T-helper 2 cell (primary cell): Measurements from ENCODE around the gene AFAP1.

Experiments used
- DNase-seq, 5 experiments: peaks; one replicate each; pipeline versions ENCODE4 v3.0.0 to v3.0.0-alpha.2; 2012 to 2022

AFAP1 gene

DNA sequence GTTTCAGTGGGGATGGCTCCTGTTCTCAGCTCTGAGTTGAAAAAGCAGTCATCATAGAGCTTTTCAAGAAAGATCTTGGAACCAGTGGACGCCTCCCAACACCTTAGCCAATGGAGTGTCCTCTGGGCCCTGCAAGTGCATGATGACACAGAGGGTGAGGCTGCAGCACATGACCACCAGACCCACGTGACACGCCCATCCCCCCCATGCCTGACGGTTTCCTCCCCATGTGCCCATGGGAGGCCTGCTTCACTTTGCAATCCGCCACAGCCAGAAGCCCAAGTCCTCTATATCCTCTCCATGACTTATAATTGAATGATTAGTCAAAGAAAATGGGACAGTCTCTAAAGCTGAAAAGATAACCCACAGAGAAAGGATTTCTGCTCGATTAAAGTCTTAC lies 187.0 kb downstream of the AFAP1 start:
- DNase-seq: no peak

DNA sequence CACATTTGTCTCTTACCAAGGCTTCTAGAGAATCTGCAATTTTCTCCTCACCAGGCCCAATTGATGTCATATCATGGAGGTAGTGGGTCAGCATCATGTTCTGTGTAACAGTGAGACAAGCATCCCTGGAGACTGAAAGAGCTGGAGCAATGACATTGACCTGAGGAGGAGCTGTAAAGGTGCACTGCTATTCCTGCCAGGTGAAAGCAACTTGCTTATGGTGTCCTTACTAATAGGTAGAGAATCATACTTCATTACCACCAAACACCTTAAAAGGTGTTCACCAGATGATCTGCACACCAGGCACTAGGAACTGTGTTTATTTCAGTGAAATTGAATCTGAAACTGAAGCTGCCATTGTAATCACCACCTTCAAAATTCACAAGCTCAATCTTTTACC lies 188.7 kb downstream of the AFAP1 start:
- no peak for DNase-seq

DNA sequence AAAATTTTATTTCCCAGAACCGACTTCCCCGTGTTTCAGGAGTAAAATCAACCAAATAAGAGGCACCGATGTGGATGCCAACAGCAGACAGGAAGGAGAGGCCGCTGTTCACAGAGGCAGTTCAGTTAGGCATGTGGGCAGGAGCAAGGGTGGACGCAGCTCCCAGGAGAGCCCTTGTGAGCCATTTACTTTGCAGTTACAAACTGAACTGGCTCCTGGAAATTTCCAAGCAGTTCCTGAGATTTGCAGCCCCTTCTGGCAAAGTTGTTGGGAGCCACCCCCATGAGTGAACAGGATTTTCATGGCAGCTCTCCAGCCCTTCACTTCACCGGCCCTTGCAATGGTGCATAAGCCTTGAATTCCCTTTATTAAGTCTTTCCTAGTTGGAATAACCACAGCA lies 189.1 kb downstream of the AFAP1 start:
- no peak for DNase-seq

DNA sequence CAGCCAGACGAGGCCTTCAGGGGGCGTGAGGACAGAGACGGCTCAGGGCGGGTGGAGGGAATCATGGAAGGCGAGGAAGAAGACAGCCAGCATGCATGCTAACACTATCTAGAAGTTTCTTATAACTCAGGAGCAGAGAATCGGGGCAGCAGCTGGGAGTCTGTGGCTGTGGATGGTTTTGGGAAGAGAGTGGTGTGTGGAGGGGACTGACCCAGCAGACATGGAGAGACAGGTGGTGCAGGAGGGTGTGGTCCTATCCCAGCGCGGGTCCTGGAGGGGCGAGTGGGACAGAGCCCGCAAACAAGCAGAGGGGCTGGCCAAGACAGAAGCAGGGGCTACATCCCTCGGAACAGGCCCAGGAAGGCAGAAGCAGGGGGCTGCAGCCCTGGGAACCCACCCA lies 192.1 kb downstream of the AFAP1 start:
- DNase-seq: no peak

DNA sequence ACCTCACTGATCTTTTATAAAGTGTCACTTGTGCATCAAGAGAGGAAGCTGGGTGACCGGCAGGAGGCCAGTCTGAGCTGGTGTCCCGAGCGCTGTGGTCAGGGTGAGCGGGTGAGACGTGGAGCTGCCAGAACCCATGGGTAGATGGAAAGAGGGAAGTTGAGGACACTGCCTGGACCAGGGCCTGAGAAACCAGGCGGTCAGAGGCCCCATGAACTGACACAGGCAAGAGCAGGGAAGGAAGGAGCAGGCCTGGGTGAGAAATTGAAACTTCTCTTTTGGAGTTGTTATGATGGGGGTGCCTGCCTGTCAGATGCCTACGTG lies 192.6 kb downstream of the AFAP1 start:
- DNase-seq: no peak

- no peak for DNase-seq
These were observed 193.2 kb downstream of the AFAP1 start for GRCh38 chr4:7746351-7747061.

DNA sequence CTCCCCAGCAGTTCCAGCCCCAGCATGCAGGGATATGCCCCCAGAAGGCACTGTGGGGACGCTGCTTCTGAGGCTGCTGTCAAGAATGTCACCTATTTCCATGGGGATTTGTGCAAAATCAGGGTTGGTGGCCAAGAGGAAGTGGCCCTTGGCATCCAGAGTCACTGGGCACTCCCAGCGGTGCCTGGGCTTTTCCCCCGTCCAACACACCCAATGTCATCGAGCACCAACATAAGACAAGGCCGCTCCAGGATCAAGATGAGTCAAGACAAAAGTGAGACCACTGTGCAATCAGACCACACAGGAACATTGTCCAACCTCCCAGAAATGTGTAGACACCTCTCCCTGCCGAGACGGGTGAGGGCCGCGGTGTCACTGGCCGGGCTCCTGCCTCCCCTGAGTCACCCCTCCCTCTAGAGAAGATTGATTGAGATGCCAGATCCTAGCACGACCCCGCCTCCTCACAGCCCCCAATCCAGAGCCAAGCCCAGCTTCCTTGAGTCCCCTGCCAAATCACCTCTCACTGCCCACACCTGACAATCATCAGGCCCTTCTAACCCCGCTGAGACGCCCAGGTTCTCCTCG lies 194.3 kb downstream of the AFAP1 start:
- DNase-seq: no peak

GRCh38 chr4:7744142-7744804 lies 195.4 kb downstream of the AFAP1 start:
- no peak for DNase-seq

- no peak for DNase-seq
These were observed 196.8 kb downstream of the AFAP1 start for GRCh38 chr4:7742807-7743280.

DNA sequence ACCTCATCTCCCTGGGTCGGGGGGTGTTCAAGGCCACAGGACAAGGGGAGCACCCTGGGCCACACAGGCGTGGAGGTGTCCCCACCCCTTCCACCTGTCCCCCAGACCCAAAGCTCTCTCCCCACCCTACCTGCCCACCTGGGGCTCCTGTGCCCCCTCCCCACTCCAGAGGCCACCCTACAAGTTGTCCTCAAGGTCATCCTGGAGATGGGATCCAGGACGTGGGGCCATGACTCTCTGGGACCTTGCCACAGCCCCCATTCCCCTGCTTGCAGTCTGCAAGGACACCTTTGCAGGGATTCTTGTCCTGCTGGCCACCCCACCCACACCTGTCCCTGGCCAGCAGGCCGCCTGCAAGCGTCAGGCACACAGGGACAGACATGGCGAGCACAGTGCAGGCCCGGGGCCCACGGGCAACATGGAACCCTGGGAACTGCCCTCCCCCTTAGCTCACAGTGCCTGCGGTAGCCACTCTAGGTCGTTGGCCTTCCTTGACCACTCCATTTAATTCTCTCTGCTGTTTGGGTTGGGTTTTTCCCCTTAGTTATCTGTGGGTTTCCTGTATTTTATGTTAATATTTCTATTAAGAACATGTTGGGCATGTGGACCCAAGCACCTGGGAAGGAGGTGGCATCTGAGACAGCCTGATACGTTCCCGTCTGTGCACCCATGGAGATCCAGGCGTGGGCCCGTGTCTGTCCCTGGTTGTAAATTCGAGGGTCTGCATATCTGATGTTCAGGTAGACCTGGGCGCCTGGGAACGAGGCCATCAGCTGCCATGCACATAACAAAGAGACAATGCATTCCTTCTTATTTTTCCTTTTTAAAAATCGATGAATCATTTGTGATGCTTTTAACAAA lies 197.5 kb downstream of the AFAP1 start:
- no peak for DNase-seq

- DNase-seq: no peak
These were observed 198.7 kb downstream of the AFAP1 start for GRCh38 chr4:7740866-7741525.

DNA sequence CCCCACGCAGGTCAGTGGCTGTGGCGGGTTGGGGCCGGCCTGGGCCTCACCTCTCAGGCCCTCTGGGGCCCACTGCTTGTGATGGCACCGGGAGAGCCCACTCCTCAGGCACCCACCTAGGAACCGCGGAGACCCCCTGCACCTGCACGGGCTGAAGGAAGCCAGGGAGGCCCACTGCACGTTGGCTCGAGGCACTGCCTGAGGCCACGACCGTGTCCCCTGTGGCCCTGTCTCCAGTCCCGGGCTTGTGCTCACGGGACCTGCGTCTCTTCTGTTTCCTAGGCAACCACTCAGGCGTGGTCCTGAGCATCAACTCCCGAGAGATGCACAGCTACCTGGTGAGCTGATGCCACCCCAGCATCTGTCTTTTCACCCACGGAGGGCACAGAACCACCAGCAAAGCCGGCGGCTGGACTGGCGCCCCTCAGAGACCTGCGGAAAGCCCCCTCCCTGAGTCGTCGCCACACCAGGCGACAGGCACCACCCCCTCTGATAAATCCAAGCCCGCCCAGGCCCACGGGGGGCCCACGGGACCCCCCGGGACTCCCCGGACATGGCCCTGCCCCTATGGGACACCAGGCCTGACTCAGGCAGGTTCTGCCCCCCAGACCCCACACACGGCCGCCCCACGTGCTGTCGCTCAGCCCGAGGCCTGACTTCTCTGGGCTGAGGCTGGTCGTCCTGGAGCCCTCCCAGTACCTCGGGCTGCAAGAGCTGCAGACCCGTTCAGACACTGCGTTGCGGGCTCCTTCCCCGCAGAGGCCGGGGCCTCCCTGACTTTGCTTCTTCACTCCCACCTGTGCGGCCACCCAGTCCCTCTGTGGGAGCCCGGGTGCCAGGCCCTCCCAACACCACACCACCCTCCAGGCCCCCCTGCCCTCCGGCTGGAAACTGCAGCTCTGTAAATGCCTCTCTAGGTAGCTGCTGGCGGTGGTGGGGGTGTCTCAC lies 199.5 kb downstream of the AFAP1 start:
- DNase-seq: no peak

- no peak for DNase-seq
These were observed 200.4 kb downstream of the AFAP1 start for GRCh38 chr4:7739077-7739917.

DNA sequence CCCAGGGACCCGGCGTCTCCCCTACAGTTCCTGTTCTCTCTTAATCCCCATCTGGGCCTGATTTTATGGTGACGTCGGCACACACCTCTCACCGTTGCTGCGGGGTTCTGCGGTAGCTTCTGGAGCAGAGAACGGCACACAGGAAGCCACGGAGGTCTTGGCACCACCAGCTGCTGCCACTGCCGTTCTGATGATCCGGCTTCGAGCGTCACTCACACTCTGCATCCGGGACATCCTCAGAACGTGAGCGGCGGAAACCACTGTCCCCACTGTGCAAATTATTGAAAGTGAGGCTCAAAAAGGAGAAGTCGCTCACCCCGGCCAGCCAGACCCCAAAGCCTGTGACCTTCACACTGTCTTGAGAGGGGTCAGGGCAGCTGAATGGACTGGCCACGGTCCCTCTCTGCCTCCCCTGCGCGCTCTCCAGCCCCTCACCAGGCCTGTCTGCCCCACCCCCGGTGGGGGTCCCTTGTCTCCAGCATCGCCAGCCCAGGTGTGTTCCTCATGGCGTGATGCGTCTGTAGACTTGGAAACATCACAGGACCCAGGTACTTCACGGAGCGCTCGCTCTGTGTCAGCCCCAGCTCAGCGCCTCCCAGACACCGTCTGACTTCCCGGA lies 201.1 kb downstream of the AFAP1 start:
- DNase-seq: peak in 1 of 5 experiments; percentile 19

DNA sequence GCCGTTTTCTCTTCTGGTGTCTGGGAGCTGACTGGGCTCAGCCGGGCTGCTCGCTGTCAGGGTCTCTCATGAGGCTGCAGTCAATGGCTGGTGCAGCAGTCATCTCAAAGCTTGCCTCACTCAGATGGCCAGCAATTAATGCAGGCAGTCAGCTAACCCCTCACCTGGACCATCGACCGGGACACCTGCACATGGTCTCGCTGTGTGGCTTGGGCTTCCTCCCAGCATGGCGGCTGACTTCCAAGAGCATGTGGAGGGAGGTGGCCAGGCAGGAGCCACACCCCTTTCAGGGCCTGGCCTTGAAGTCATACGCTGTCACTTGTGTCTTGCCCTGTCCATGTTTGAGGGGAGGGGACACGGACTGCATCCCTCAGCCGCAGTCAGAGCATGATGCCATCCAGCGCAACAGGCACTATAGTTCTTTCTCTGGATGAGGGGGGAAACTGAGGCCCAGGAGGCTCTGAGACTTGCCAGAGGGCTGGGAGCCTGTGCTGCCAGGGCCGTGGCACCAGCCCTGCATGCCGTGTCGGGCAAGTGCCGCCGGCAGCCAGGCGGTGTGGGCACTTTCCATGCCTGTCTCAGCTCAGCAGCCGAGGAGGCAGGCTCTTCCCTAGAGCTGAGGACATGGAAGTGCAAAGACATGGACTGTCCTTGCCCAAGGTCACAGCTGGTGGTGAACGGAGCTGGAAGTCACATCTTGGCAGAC lies 201.8 kb downstream of the AFAP1 start:
- no peak for DNase-seq

GRCh38 chr4:7737268-7737645 lies 202.4 kb downstream of the AFAP1 start:
- no peak for DNase-seq

DNA sequence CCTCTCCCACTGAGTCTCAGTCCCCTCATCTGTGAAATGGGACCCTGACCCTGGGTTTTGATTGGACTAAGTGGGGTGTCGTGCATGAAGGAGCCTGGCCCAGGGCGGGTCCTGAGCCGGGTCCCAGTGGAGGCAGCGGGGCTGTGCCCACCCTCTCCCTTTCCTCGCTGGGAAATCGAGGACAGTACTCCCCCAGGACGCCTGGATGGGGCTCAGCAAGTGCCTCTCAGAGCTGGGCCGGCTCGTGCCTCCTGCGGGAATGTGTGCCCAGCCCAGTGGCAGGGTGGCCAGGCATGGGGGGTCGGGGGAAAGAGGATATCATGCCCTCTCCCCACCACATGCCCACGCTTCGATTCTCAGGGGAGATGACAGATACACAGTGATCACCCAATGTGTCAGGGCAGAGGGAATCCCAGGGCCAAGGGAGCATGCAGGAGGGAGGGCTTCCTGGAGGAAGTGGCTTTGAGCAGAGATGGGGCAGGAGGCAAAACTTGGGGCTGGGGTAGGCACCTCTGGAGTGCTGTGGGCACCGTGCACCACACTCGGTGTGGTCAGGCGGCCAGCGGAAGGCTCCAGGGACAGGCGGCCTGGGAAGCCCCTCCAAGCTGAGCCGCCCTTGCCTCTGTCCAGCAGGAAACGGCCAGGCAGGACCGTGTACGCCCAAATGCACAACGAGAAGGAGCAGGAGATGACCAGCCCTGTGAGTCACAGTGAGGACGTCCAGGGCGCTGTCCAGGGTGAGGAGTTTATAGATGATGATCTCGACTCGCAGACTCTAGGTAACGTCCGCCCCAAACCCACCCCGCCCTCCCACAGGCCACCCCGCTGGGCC lies 203.0 kb downstream of the AFAP1 start:
- DNase-seq: no peak

GRCh38 chr4:7735961-7736360 lies 203.7 kb downstream of the AFAP1 start:
- no peak for DNase-seq

GRCh38 chr4:7735395-7735794 lies 204.3 kb downstream of the AFAP1 start:
- no peak for DNase-seq
